ENCODE measurements around the gene APBB2. TPM values are rescaled to one million over a fixed set of nuclear protein-coding genes. Genes with fewer than 3 reads are reported as not detected.

The APBB2 gene
- total and polyA plus RNA-seq, 12 donors: 5.2 to 35.4 (median 26.3) TPM

DNA sequence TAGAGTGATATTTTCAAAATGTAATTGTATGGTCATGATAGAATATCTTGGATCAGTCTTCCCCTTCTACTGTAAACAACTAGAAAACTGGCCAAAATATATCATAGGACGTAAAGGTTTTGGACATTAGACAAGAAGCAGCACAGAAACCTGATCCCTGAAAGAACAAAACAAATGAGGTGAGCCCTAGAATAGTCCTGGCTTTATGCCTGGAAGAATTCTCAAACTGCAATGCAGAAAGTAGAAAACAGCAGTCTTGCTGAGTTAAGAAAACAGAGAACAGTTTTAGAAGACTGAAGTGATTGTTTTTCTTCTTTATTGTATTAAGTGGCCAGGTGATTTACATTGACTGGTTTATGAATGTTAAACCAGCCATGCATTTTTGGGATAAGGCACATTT is 445.1 kb downstream of the APBB2 start:
- no peak for TF ChIP-seq CTCF (IDR thresholded peaks at IDR 0.05)
- WGBS, 2 donors: 45 to 48% methylated on average over 1 of the region's 1 CpG
- H3K27me3 ChIP-seq: no peaks in the 10 kb centered on the region
- ATAC-seq (no peak), DNase-seq (no peak)
- H3K27ac ChIP-seq: no peak overlapping the region
- no peaks in the 10 kb centered on the region for H3K4me1 ChIP-seq
- H3K4me3 ChIP-seq: no peak overlapping the region
- intact Hi-C loops (cut with DNase I): no loop called here
- no peaks in the 10 kb centered on the region for H3K9me3 ChIP-seq
- no peaks in the 10 kb centered on the region for H3K36me3 ChIP-seq

DNA sequence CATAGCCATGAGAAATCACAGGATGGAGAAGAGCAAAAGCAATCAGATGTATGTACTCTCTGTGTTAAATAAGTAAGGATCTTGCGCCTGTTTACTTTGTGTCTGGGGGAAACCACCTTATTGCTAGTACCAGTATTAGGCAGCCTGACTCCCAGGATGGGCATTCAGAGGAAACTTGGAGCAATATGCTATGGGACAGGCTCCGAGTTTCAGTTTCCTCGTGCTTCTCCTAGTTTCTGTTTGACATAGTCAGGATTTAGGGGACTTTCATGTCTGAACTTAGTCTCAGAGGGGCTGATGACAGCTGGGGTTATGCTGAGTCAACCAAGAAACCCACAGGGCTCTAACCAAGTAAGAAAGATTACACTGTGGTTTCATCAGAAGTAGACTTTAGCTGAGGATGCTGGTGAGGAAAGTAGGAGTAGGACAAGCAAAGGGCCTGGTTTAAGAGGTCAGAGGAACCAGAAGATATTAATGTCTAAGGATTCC is 451.1 kb downstream of the APBB2 start:
- no peak for ATAC-seq
- DNase-seq: no peak

More for the DNA sequence above, 451.1 kb downstream of the APBB2 start:
- Histone ChIP-seq H3K4me3 (no peak overlapping the region), H3K36me3 (no peaks in the 10 kb centered on the region), H3K27me3 (no peaks in the 10 kb centered on the region), H3K9me3 (no peaks in the 10 kb centered on the region), H3K27ac (no peak overlapping the region), H3K4me1 (peaks cover 0 to 6% (median 0%) of the 10 kb centered on the region in 9 donors)
- TF ChIP-seq CTCF (IDR thresholded peaks at IDR 0.05): no peak
- intact Hi-C loops (cut with DNase I): no loop called here
- 83 to 89% methylated on average over 3 of the region's 3 CpGs for WGBS, 2 donors

Other genes starting within 250 kb of the APBB2 start
- gene UCHL1, start 42.4 kb upstream of the APBB2 start, total RNA-seq: 10 to 100 TPM in 6 of 10 donors, 1 to 10 TPM in 4; 3.2 to 75.9 (median 12.1) TPM
- 1 to 10 TPM; 7.8 to 8.5 TPM for gene UCHL1, start 42.4 kb upstream of the APBB2 start, polyA plus RNA-seq

Measured in heart right ventricle (tissue), 16 donors.